ENCODE results near the gene RPS19BP1. TPM values are rescaled to one million over a fixed set of nuclear protein-coding genes. Genes with fewer than 3 reads are reported as not detected.
A peak's percentile ranks its signal among the peaks of the same experiment; 100 is the strongest.

RPS19BP1 gene
- total and polyA plus RNA-seq, 4 donors = 30.5 to 96.6 (median 88.3) TPM

DNA sequence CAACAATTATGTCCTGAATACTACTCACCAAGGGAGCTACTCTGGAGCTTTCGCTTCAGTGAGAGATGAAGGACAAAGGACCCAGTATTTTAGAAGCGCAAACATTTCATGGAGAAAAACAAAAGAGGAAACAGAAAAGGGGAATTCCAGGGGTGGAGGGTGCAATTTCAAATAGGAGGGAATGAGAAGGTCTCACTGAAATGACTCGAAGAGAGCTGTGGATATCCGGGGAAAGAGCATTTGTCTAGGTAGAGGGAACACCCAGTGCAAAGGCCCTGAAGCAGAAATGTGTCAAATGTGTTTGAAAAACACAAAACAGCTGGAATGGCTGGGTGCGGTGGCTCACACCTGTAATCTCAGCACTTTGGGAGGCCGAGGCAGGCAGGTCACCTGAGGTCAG, 2.4 kb downstream of the RPS19BP1 start:
- DNase-seq (ENCODE audit: low read depth in 4 of 6, low spot score in 6 of 6) = no peak
- H3K36me3 ChIP-seq (ENCODE audit: control insufficient read depth, insufficient read depth, low read length) = peaks cover 64% of the 10 kb centered on the region
- peaks cover 68% of the 10 kb centered on the region for H3K4me1 ChIP-seq (ENCODE audit: control insufficient read depth, insufficient read depth, low read length)
- 89% methylated on average over 6 of the region's 6 CpGs for WGBS (ENCODE audit: insufficient coverage)
- no peaks in the 10 kb centered on the region for H3K9me3 ChIP-seq (ENCODE audit: control insufficient read depth, insufficient read depth, low read length)
- no peak overlapping the region for H3K4me3 ChIP-seq (ENCODE audit: low read depth, low read length)
- H3K27me3 ChIP-seq (ENCODE audit: control insufficient read depth, insufficient read depth, low read length) = no peaks in the 10 kb centered on the region
- no peak overlapping the region for H3K27ac ChIP-seq (ENCODE audit: low read depth, low read length)

DNA sequence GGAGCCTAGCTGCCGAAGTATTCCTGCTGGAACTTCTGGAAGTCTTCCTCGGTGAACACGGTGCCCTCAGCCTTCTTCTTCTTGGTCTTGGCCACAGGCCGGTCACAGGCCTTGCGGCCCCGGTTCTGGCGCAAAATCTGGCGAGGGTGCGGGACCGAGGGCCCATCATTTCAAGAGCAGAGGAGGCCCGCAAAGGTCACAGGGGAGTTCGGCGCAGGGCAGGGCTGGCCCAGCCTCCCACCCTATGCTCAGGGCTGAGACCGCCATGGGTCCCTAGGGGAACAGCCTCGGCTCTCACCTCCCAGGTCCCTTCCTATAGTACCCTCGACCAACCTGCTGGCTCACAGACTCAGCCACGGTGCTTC, 3.1 kb downstream of the RPS19BP1 start:
- no peak overlapping the region for H3K27ac ChIP-seq (ENCODE audit: low read depth, low read length)
- H3K27me3 ChIP-seq (ENCODE audit: control insufficient read depth, insufficient read depth, low read length) = no peaks in the 10 kb centered on the region
- no peak for DNase-seq (ENCODE audit: low read depth in 4 of 6, low spot score in 6 of 6)
- peak overlapping the region; percentile 5 for H3K4me3 ChIP-seq (ENCODE audit: low read depth, low read length)
- WGBS (ENCODE audit: insufficient coverage) = 70% methylated on average over 17 of the region's 17 CpGs
- peaks cover 68% of the 10 kb centered on the region for H3K4me1 ChIP-seq (ENCODE audit: control insufficient read depth, insufficient read depth, low read length)
- H3K36me3 ChIP-seq (ENCODE audit: control insufficient read depth, insufficient read depth, low read length) = peaks cover 70% of the 10 kb centered on the region
- H3K9me3 ChIP-seq (ENCODE audit: control insufficient read depth, insufficient read depth, low read length) = no peaks in the 10 kb centered on the region

DNA sequence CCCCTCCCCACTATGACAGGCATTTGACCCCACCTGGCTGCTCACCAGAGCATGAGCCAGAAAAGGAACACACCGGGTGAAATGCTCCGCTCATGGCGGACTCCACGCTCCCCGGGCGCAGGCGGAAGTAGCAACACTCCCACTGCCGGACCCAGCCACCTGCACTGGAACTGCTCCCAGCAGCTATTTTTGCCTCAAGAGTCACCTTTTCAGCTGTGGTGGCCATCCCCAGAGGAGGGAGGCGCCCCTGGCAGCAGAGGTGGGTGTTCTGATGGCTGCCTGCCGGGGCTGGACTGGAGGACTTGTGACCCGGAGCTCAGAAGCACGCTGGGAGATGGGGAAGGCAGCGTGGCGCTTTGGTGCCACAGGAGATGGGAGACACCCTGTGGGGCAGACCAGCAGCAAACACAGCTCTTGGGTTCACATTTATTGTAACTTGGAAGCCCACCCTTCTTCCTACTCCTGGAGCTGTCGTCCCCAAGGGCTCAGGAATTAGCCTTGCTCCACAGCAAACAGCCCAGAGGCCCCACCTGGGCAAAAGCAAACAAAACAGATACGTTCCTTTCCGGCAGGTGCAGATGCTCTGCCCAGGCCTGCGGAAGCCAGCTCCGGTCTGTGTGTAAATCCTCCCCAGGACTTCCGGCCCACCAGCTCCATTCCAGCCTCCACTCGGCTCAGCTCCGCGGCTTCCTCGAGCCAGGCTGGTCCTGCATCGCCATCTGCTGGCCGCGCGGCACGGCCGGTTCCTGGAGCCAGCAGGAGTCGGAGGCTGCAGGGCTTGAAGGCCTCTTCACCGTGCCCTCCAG, 3.7 kb downstream of the RPS19BP1 start:
- Histone ChIP-seq H3K27ac (ENCODE audit: low read depth, low read length) (no peak overlapping the region), H3K4me1 (ENCODE audit: control insufficient read depth, insufficient read depth, low read length) (peaks cover 73% of the 10 kb centered on the region), H3K27me3 (ENCODE audit: control insufficient read depth, insufficient read depth, low read length) (no peaks in the 10 kb centered on the region), H3K9me3 (ENCODE audit: control insufficient read depth, insufficient read depth, low read length) (no peaks in the 10 kb centered on the region), H3K36me3 (ENCODE audit: control insufficient read depth, insufficient read depth, low read length) (peaks cover 76% of the 10 kb centered on the region), H3K4me3 (ENCODE audit: low read depth, low read length) (peak overlapping the region; percentile 5)
- 38% methylated on average over 32 of the region's 32 CpGs for WGBS (ENCODE audit: insufficient coverage)
- DNase-seq (ENCODE audit: low read depth in 4 of 6, low spot score in 6 of 6) = peak; percentile 52 to 95 (median 78)

DNA sequence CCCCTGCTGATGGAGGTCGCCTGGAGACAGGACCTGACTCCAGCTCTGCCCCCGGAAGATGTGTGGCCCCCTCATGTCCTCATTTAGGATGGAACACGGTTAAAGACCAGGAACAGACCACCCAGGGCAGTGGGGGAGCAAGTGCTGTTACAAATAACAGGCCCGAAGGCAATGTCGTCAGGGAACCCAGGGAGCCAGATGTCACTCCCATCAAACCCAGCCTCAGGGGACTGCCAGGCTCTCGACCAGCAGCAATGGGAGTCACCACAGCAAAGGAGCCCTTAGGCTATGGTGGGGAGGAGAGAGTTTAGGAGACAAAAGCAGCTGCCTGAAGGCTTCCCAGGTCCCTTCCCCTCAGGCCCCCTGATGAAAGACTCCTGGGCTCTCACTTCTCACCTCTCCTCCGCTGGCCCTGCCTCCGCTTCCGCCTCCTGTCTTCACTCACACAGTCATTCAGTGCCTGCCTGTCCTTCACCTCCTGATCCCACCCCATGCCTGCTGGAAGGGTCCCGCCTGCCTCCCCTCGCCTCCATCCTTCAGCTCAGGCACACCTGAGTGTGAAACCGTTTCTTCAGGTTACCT, 4.4 kb downstream of the RPS19BP1 start:
- no peaks in the 10 kb centered on the region for H3K27me3 ChIP-seq (ENCODE audit: control insufficient read depth, insufficient read depth, low read length)
- H3K27ac ChIP-seq (ENCODE audit: low read depth, low read length) = no peak overlapping the region
- peaks cover 83% of the 10 kb centered on the region for H3K36me3 ChIP-seq (ENCODE audit: control insufficient read depth, insufficient read depth, low read length)
- no peaks in the 10 kb centered on the region for H3K9me3 ChIP-seq (ENCODE audit: control insufficient read depth, insufficient read depth, low read length)
- 66% methylated on average over 9 of the region's 12 CpGs for WGBS (ENCODE audit: insufficient coverage)
- no peak overlapping the region for H3K4me3 ChIP-seq (ENCODE audit: low read depth, low read length)
- DNase-seq (ENCODE audit: low read depth in 4 of 6, low spot score in 6 of 6) = no peak
- H3K4me1 ChIP-seq (ENCODE audit: control insufficient read depth, insufficient read depth, low read length) = peaks cover 80% of the 10 kb centered on the region

DNA sequence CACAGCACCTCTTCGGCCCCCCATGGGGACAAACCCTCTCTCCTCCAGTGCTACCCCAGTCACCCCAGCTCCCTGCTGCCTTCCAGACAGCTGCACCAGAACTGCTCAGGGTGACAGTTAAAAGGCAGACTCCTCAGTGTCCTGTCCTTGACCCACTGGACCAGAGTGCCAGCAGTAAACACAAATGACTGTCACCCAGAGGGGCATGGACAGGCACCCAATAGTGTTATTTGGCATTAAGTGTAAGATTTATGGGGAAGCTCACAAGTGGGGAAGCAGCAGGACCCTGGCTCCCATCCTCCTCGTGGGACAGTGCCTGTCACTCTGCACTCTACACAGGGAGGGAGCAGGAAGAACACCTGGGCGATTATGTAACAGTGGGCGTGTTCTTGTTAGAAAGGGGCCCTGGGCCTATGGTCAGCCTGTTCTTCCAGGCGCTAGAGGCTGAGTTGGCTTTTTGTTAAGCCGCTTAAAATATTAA, 5.0 kb downstream of the RPS19BP1 start:
- Histone ChIP-seq H3K27ac (ENCODE audit: low read depth, low read length) (no peak overlapping the region), H3K27me3 (ENCODE audit: control insufficient read depth, insufficient read depth, low read length) (no peaks in the 10 kb centered on the region), H3K9me3 (ENCODE audit: control insufficient read depth, insufficient read depth, low read length) (no peaks in the 10 kb centered on the region), H3K36me3 (ENCODE audit: control insufficient read depth, insufficient read depth, low read length) (peaks cover 90% of the 10 kb centered on the region), H3K4me1 (ENCODE audit: control insufficient read depth, insufficient read depth, low read length) (peaks cover 87% of the 10 kb centered on the region), H3K4me3 (ENCODE audit: low read depth, low read length) (no peak overlapping the region)
- DNase-seq (ENCODE audit: low read depth in 4 of 6, low spot score in 6 of 6) = no peak
- 57% methylated on average over 4 of the region's 6 CpGs for WGBS (ENCODE audit: insufficient coverage)

DNA sequence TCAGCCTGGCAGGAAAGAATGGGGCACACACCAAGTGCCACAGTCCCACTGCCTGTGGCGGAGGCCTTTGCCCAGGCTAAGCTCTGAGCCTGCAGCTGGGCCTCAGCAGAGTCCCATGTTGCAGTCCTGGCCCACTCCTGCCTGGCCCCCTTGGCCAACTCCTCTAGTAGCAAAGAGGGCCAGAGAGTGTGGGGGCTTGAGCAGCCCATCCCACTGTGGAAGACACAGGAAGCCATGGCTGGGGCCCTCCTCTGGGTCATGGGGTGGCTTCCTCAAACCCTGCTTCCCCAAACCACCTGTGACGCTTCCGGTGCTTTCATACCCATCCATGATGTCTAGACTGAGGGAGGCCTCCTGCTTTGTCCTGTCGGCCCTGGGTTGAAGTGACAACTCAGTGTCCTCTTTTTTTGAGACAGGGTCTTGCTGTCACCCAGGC, 5.8 kb downstream of the RPS19BP1 start:
- Histone ChIP-seq H3K36me3 (ENCODE audit: control insufficient read depth, insufficient read depth, low read length) (peaks cover 97% of the 10 kb centered on the region), H3K4me1 (ENCODE audit: control insufficient read depth, insufficient read depth, low read length) (peaks cover 88% of the 10 kb centered on the region), H3K27ac (ENCODE audit: low read depth, low read length) (no peak overlapping the region), H3K4me3 (ENCODE audit: low read depth, low read length) (no peak overlapping the region), H3K27me3 (ENCODE audit: control insufficient read depth, insufficient read depth, low read length) (no peaks in the 10 kb centered on the region), H3K9me3 (ENCODE audit: control insufficient read depth, insufficient read depth, low read length) (no peaks in the 10 kb centered on the region)
- DNase-seq (ENCODE audit: low read depth in 4 of 6, low spot score in 6 of 6) = no peak
- 69% methylated on average over 4 of the region's 4 CpGs for WGBS (ENCODE audit: insufficient coverage)

DNA sequence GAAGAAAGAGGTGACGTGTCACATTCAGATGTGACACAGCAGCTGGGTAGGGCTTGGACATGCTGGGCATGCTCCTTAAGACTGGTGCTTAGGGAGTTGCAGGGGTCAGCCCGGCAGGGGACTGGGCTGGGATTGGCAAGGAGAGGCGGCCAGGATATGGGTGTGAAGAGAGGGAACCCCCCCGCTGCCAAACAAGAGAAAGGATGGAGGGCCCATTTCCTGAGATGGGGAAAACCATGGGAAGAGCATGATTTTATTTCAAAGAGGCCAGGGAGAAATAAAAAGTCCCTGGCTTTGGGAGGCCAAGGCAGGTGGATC, 6.9 kb downstream of the RPS19BP1 start:
- no peak overlapping the region for H3K4me3 ChIP-seq (ENCODE audit: low read depth, low read length)

DNA sequence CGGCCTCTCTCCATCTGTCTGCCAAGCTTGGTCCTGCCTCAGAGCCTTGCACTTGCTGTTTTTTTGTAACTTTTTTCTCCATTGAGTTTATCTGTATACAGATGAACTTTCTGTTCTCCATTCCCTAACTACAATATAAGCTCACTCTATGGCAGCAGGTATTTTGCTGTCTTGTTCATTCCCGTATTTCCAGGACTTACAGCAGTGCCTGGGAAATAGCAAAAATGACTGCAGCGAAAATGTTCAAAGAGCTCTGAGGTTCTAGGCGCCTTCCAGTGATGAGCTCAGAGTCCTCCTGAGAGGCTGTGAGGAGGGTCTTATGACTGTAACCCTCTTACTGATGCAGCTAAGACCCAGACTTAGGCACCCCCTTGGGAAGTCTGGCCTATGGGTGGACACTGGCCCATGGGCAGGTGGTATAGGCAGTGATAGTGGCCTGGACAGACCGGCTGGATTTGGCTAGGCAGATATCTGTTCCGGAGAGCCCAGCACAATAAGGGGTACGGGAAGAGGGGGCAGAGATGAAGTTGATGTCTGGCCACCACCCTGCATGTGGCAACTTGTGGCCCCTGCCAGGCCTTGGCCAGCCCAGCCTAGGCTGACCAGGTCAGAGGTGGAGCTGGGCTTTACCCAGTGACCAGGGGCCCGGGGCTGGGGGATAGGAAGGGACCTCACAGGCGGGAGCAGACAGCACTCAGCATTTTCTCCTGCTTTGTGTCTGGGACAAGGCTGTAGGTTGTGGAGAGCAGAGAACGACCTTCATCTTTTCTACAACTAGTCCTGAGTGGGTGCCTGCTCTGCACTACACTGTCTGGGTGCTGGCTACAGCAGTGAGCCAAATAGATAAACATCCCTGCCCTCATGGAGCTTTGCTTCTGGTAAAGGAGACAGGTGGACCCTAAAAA, 7.5 kb downstream of the RPS19BP1 start:
- no peaks in the 10 kb centered on the region for H3K27me3 ChIP-seq (ENCODE audit: control insufficient read depth, insufficient read depth, low read length)
- H3K27ac ChIP-seq (ENCODE audit: low read depth, low read length) = no peak overlapping the region
- WGBS (ENCODE audit: insufficient coverage) = 89% methylated on average over 6 of the region's 10 CpGs
- no peak overlapping the region for H3K4me3 ChIP-seq (ENCODE audit: low read depth, low read length)
- DNase-seq (ENCODE audit: low read depth in 4 of 6, low spot score in 6 of 6) = no peak
- peaks cover 90% of the 10 kb centered on the region for H3K36me3 ChIP-seq (ENCODE audit: control insufficient read depth, insufficient read depth, low read length)
- H3K4me1 ChIP-seq (ENCODE audit: control insufficient read depth, insufficient read depth, low read length) = peaks cover 79% of the 10 kb centered on the region
- H3K9me3 ChIP-seq (ENCODE audit: control insufficient read depth, insufficient read depth, low read length) = no peaks in the 10 kb centered on the region

More for the DNA sequence above, 6.9 kb downstream of the RPS19BP1 start:
- WGBS (ENCODE audit: insufficient coverage) = 71% methylated on average over 4 of the region's 4 CpGs
- peaks cover 83% of the 10 kb centered on the region for H3K4me1 ChIP-seq (ENCODE audit: control insufficient read depth, insufficient read depth, low read length)
- no peak for DNase-seq (ENCODE audit: low read depth in 4 of 6, low spot score in 6 of 6)
- no peaks in the 10 kb centered on the region for H3K27me3 ChIP-seq (ENCODE audit: control insufficient read depth, insufficient read depth, low read length)
- peaks cover 94% of the 10 kb centered on the region for H3K36me3 ChIP-seq (ENCODE audit: control insufficient read depth, insufficient read depth, low read length)
- H3K9me3 ChIP-seq (ENCODE audit: control insufficient read depth, insufficient read depth, low read length) = no peaks in the 10 kb centered on the region
- H3K27ac ChIP-seq (ENCODE audit: low read depth, low read length) = no peak overlapping the region

DNA sequence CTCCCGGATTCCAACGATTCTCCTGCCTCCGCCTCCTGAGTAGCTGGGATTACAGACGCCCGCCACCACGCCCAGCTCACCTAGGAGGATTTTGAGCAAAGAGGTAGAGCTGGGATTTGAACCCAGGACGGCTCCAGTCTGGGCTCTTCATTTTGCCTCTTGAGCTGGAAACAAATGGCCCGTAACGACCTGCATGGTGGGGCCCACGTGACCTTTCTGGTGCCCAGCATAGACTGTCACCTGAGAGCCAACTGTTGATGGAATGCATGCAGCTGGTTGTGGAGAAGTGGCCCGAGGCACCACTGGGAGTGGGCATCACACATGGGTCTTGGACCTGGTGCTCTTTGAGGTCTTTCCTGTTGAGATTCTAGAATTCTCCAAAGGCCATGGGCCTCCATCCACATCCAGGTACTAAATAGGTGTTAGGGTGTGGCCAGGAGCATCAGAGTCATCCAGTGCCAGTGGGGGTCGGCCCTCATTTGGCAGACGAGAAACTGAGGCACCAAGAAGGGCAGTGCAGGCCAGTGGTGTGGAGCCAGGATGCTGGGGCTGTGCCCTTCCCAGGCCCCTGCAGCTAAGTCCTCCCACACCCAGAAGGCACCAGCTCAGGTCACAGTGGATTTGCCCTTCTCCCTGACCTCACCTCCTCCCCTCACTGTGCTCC, 8.3 kb downstream of the RPS19BP1 start:
- Histone ChIP-seq H3K9me3 (ENCODE audit: control insufficient read depth, insufficient read depth, low read length) (no peaks in the 10 kb centered on the region), H3K27me3 (ENCODE audit: control insufficient read depth, insufficient read depth, low read length) (no peaks in the 10 kb centered on the region), H3K4me3 (ENCODE audit: low read depth, low read length) (no peak overlapping the region), H3K36me3 (ENCODE audit: control insufficient read depth, insufficient read depth, low read length) (peaks cover 86% of the 10 kb centered on the region), H3K4me1 (ENCODE audit: control insufficient read depth, insufficient read depth, low read length) (peaks cover 77% of the 10 kb centered on the region), H3K27ac (ENCODE audit: low read depth, low read length) (no peak overlapping the region)
- WGBS (ENCODE audit: insufficient coverage) = 76% methylated on average over 6 of the region's 13 CpGs
- no peak for DNase-seq (ENCODE audit: low read depth in 4 of 6, low spot score in 6 of 6)
